HG03460 (cell line): ENCODE data around the gene DZIP3.

Experiments
- ATAC-seq: cut with Tn5 transposase; IDR thresholded peaks from one replicate; pipeline ENCODE4 v1.9.1; 2021; ENCODE audit not compliant: unreplicated experiment

DZIP3 gene

GRCh38 chr3:108589081-108589997, at the start of gene DZIP3, which contains the start of gene CIP2A:
TSS of gene DZIP3 (plus strand) at chr3:108589722. CDS start at chr3:108605407, 15,685 bp downstream.
TSS of gene CIP2A (minus strand) at chr3:108589438. CDS start at chr3:108589375, 63 bp downstream.
- peak; percentile 90 for ATAC-seq

GRCh38 chr3:108546247-108546646, 43.3 kb upstream of the DZIP3 start:
- ATAC-seq, result no peak

- ATAC-seq, result peak; percentile 56
Measured at GRCh38 chr3:108546692-108547091, 42.8 kb upstream of the DZIP3 start.

GRCh38 chr3:108548304-108548703, 41.2 kb upstream of the DZIP3 start:
- ATAC-seq, result no peak

GRCh38 chr3:108548886-108549285, 40.6 kb upstream of the DZIP3 start:
- ATAC-seq, result no peak

- peak; percentile 49 for ATAC-seq
Measured at GRCh38 chr3:108552267-108553159, 37.0 kb upstream of the DZIP3 start.

- no peak for ATAC-seq
Measured at GRCh38 chr3:108554229-108554628, 35.3 kb upstream of the DZIP3 start.

- ATAC-seq, result no peak
Measured at GRCh38 chr3:108554913-108555571, 34.5 kb upstream of the DZIP3 start.

GRCh38 chr3:108555966-108556581, 33.4 kb upstream of the DZIP3 start:
- ATAC-seq, result no peak

- ATAC-seq, result no peak
Measured at GRCh38 chr3:108562565-108562964, 27.0 kb upstream of the DZIP3 start.

- no peak for ATAC-seq
Measured at GRCh38 chr3:108564564-108564963, 25.0 kb upstream of the DZIP3 start.

- ATAC-seq, result no peak
Measured at GRCh38 chr3:108565506-108565905, 24.0 kb upstream of the DZIP3 start.

GRCh38 chr3:108566599-108566998, 22.9 kb upstream of the DZIP3 start:
- ATAC-seq, result no peak

- ATAC-seq, result no peak
Measured at GRCh38 chr3:108569336-108569735, 20.2 kb upstream of the DZIP3 start.

- ATAC-seq, result no peak
Measured at GRCh38 chr3:108578064-108578463, 11.5 kb upstream of the DZIP3 start.

GRCh38 chr3:108588601-108589000, 921 bp upstream of the DZIP3 start:
- ATAC-seq, result no peak

- no peak for ATAC-seq
Measured at GRCh38 chr3:108589998-108590323, 439 bp downstream of the DZIP3 start.

- ATAC-seq, result no peak
Measured at GRCh38 chr3:108590460-108590859, 938 bp downstream of the DZIP3 start.

- no peak for ATAC-seq
Measured at GRCh38 chr3:108595321-108595720, 5.8 kb downstream of the DZIP3 start.

- ATAC-seq, result no peak
Measured at GRCh38 chr3:108598375-108598774, 8.9 kb downstream of the DZIP3 start.
